Measurements from ENCODE around the gene TGM2.

GRCh38 chr20:38167328-38167850 is 2.3 kb upstream of the TGM2 start:
- TF ChIP-seq GATA2 (IDR thresholded peaks at IDR 0.05; ENCODE audit: low read depth, low read length) (no peak), GATA3 (IDR thresholded peaks at IDR 0.05; ENCODE audit: low read depth, low read length) (no peak)
